ENCODE measurements around the gene ZNF714.
"Not testable (repeated sequence)": the region's sequence is repeated elsewhere in the genome, so short reads cannot be mapped to it uniquely, and the experiment has no call there.

ZNF714 gene

GRCh38 chr19:21133633-21134032, 51.6 kb downstream of the ZNF714 start:
- DNase-seq, result no peak

- no peak for DNase-seq
Measured at GRCh38 chr19:21134934-21135366, 52.9 kb downstream of the ZNF714 start.

- no peak for DNase-seq
Measured at GRCh38 chr19:21135433-21135832, 53.4 kb downstream of the ZNF714 start.

- no peak for DNase-seq
Measured at GRCh38 chr19:21138130-21138529, 56.1 kb downstream of the ZNF714 start.

GRCh38 chr19:21141006-21141405, 59.0 kb downstream of the ZNF714 start:
- not testable (repeated sequence) for DNase-seq

- DNase-seq, result peak; percentile 85 to 88
Measured at GRCh38 chr19:21141787-21142464, 59.9 kb downstream of the ZNF714 start, which contains the start of gene ZNF431. ZNF431 (plus strand) TSS chr19:21142040; CDS start chr19:21142184, 144 bp downstream.

- DNase-seq, result no peak
Measured at GRCh38 chr19:21143428-21143827, 61.4 kb downstream of the ZNF714 start.

- DNase-seq, result no peak
Measured at GRCh38 chr19:21143854-21144253, 61.9 kb downstream of the ZNF714 start.

GRCh38 chr19:21147540-21147939, 65.5 kb downstream of the ZNF714 start:
- DNase-seq, result no peak

GRCh38 chr19:21148681-21149080, 66.7 kb downstream of the ZNF714 start:
- DNase-seq, result no peak

GRCh38 chr19:21149877-21150276, 67.9 kb downstream of the ZNF714 start:
- DNase-seq, result no peak

- no peak for DNase-seq
Measured at GRCh38 chr19:21151460-21151859, 69.5 kb downstream of the ZNF714 start.

- DNase-seq, result no peak
Measured at GRCh38 chr19:21158523-21159135, 76.6 kb downstream of the ZNF714 start.

- DNase-seq, result no peak
Measured at GRCh38 chr19:21164541-21164940, 82.5 kb downstream of the ZNF714 start.

- DNase-seq, result no peak
Measured at GRCh38 chr19:21166436-21166835, 84.4 kb downstream of the ZNF714 start.
